ENCODE data around the gene GM2A.
A peak's percentile ranks its signal among the peaks of the same experiment; 100 is the strongest.
"Not testable (repeated sequence)": the region's sequence is repeated elsewhere in the genome, so short reads cannot be mapped to it uniquely, and the experiment has no call there.

Gene GM2A

GRCh38 chr5:151296478-151296830 lies 43.5 kb downstream of the GM2A start:
- H3K4me3 ChIP-seq (IDR thresholded peaks at IDR 0.05; ENCODE audit: insufficient read depth, low read depth, low read length): no peak overlapping the region
- no peak for TF ChIP-seq CTCF (conservative IDR thresholded peaks at IDR 0.05; ENCODE audit: low read depth, low read length)

DNA sequence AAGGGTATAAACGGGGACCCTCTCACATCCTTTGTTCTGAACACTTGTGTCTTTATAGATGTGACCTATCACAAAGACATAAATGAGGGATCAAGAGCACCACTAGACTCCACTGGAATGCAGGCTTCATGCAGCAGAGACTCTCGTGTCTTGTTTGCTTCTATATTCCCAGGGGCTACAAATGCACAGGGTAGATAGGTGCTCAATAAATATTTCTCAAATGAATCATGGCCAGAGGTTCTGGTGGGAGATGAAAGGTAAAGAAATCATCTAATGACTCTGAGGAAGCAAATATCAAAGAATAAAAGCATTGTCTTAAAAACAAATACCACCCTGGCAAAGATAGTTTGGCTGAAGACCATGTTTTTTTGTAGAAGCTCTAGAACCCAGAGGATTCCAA lies 44.0 kb downstream of the GM2A start:
- Histone ChIP-seq H3K27me3 (ENCODE audit: insufficient read depth, low read depth) (no peaks in the 10 kb centered on the region), H3K36me3 (ENCODE audit: insufficient read depth) (no peaks in the 10 kb centered on the region), H3K9ac (no peak overlapping the region), H3K4me3 (IDR thresholded peaks at IDR 0.05; ENCODE audit: insufficient read depth, low read depth, low read length) (no peak overlapping the region), H3K27ac (no peak overlapping the region), H3K4me2 (no peak overlapping the region), H4K20me1 (ENCODE audit: insufficient read depth) (no peaks in the 10 kb centered on the region), H3K79me2 (ENCODE audit: insufficient read depth, low read depth) (no peaks in the 10 kb centered on the region), H3K4me1 (ENCODE audit: low read depth, poor library complexity, severe bottlenecking) (no peaks in the 10 kb centered on the region), H2AFZ (ENCODE audit: low read depth) (no peak overlapping the region)
- no peak for TF ChIP-seq CTCF (conservative IDR thresholded peaks at IDR 0.05; ENCODE audit: low read depth, low read length)

More at GRCh38 chr5:151296478-151296830, 43.5 kb downstream of the GM2A start:
- Histone ChIP-seq H3K9ac (no peak overlapping the region), H3K4me1 (ENCODE audit: low read depth, poor library complexity, severe bottlenecking) (no peaks in the 10 kb centered on the region), H3K36me3 (ENCODE audit: insufficient read depth) (no peaks in the 10 kb centered on the region), H3K4me2 (no peak overlapping the region), H2AFZ (ENCODE audit: low read depth) (no peak overlapping the region), H3K27me3 (ENCODE audit: insufficient read depth, low read depth) (no peaks in the 10 kb centered on the region), H3K27ac (no peak overlapping the region), H3K79me2 (ENCODE audit: insufficient read depth, low read depth) (no peaks in the 10 kb centered on the region), H4K20me1 (ENCODE audit: insufficient read depth) (no peaks in the 10 kb centered on the region)

- no peaks in the 10 kb centered on the region for H3K4me1 ChIP-seq (ENCODE audit: low read depth, poor library complexity, severe bottlenecking)
- no peak overlapping the region for H2AFZ ChIP-seq (ENCODE audit: low read depth)
- TF ChIP-seq CTCF (conservative IDR thresholded peaks at IDR 0.05; ENCODE audit: low read depth, low read length): 0 out of 2 replicates have a peak, but pooled peaks have one; percentile 23
- no peaks in the 10 kb centered on the region for H3K27me3 ChIP-seq (ENCODE audit: insufficient read depth, low read depth)
- no peaks in the 10 kb centered on the region for H3K79me2 ChIP-seq (ENCODE audit: insufficient read depth, low read depth)
- no peak overlapping the region for H3K9ac ChIP-seq
- no peaks in the 10 kb centered on the region for H4K20me1 ChIP-seq (ENCODE audit: insufficient read depth)
- no peak overlapping the region for H3K27ac ChIP-seq
- no peaks in the 10 kb centered on the region for H3K36me3 ChIP-seq (ENCODE audit: insufficient read depth)
- no peak overlapping the region for H3K4me2 ChIP-seq
- no peak overlapping the region for H3K4me3 ChIP-seq (IDR thresholded peaks at IDR 0.05; ENCODE audit: insufficient read depth, low read depth, low read length)
These were observed 45.3 kb downstream of the GM2A start for GRCh38 chr5:151298063-151298855.

DNA sequence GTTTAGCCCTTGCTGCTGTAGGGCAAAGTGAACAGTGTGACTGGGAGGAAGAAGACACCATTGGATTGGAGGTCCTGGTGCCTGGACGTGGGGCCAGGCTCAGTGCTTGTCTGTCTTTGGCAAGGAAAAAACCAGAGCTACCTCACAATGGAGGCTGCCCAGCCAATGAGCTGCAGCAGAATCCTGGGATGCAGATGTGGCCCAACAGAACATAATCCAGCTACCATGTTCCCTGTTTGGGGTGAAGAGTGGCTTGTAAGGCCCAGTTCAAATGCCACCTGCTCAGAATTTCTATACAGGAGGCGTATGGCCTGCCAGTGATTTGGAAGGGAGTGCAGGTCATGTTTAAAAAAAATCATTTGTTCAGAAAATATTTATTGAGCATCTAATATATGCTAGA lies 50.7 kb downstream of the GM2A start, which contains the start of gene SLC36A3:
Gene SLC36A3 (minus strand): TSS at position 101 of the 400 bp plus-strand sequence. CDS start 412 bp downstream, outside the sequence.
- H3K4me3 ChIP-seq (IDR thresholded peaks at IDR 0.05; ENCODE audit: insufficient read depth, low read depth, low read length): no peak within 1 kb of the TSS
- H3K79me2 ChIP-seq (ENCODE audit: insufficient read depth, low read depth): no peaks in the 10 kb centered on the region
- TF ChIP-seq CTCF (conservative IDR thresholded peaks at IDR 0.05; ENCODE audit: low read depth, low read length): no peak
- H2AFZ ChIP-seq (ENCODE audit: low read depth): no peak within 1 kb of the TSS
- H3K36me3 ChIP-seq (ENCODE audit: insufficient read depth): no peaks in the 10 kb centered on the region
- no peak within 1 kb of the TSS for H3K4me2 ChIP-seq
- H3K9ac ChIP-seq: no peak within 1 kb of the TSS
- no peaks in the 10 kb centered on the region for H3K4me1 ChIP-seq (ENCODE audit: low read depth, poor library complexity, severe bottlenecking)
- H4K20me1 ChIP-seq (ENCODE audit: insufficient read depth): no peaks in the 10 kb centered on the region
- H3K27me3 ChIP-seq (ENCODE audit: insufficient read depth, low read depth): no peaks in the 10 kb centered on the region
- H3K27ac ChIP-seq: no peak within 1 kb of the TSS

DNA sequence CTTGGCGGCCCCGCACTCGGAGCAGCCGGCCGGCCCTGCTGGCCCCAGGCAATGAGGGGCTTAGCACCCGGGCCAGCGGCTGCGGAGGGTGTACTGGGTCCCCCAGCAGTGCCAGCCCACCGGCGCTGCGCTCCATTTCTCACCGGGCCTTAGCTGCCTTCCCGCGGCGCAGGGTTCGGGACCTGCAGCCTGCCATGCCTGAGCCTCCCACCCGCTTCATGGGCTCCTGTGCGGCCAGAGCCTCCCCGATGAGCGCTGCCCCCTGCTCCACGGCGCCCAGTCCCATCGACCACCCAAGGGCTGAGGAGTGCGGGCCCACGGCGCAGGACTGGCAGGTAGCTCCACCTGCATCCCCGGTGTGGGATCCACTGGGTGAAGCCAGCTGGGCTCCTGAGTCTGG lies 56.3 kb downstream of the GM2A start:
- not testable (repeated sequence) for H3K4me3 ChIP-seq (IDR thresholded peaks at IDR 0.05; ENCODE audit: insufficient read depth, low read depth, low read length); H3K4me1 ChIP-seq (ENCODE audit: low read depth, poor library complexity, severe bottlenecking); H3K9ac ChIP-seq; H3K27me3 ChIP-seq (ENCODE audit: insufficient read depth, low read depth); H3K27ac ChIP-seq; H3K36me3 ChIP-seq (ENCODE audit: insufficient read depth); H4K20me1 ChIP-seq (ENCODE audit: insufficient read depth); H3K4me2 ChIP-seq; H2AFZ ChIP-seq (ENCODE audit: low read depth); H3K79me2 ChIP-seq (ENCODE audit: insufficient read depth, low read depth)

DNA sequence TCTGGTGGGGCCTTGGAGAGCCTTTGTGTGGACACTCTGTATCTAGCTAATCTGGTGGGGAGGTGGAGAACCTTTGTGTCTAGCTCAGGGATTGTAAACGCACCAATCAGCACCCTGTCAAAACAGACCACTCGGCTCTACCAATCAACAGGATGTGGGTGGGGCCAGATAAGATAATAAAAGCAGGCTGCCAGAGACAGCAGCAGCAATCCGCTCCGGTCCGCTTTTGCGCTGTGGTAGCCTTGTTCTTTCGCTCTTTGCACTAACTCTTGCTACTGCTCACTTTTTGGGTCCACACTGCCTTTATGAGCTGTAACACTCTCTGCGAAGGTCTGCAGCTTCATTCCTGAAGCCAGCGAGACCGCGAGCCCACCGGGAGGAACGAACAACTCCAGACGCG lies 56.8 kb downstream of the GM2A start:
- not testable (repeated sequence) for H3K9ac ChIP-seq; H3K27me3 ChIP-seq (ENCODE audit: insufficient read depth, low read depth); H3K27ac ChIP-seq

More for the DNA sequence above, 56.8 kb downstream of the GM2A start:
- H3K4me1 ChIP-seq (ENCODE audit: low read depth, poor library complexity, severe bottlenecking); H4K20me1 ChIP-seq (ENCODE audit: insufficient read depth); H3K4me2 ChIP-seq; H3K36me3 ChIP-seq (ENCODE audit: insufficient read depth); H3K79me2 ChIP-seq (ENCODE audit: insufficient read depth, low read depth); H3K4me3 ChIP-seq (IDR thresholded peaks at IDR 0.05; ENCODE audit: insufficient read depth, low read depth, low read length); H2AFZ ChIP-seq (ENCODE audit: low read depth): not testable (repeated sequence)

Measured in KMS-11 (cell line).